ENCODE measurements around the gene GRIN2A. TPM values are rescaled to one million over a fixed set of nuclear protein-coding genes. Genes with fewer than 3 reads are reported as not detected.

GRIN2A gene
- total RNA-seq, 4 donors from 2014 or later, result 0.13 to 1.2 (median 0.30) TPM

DNA sequence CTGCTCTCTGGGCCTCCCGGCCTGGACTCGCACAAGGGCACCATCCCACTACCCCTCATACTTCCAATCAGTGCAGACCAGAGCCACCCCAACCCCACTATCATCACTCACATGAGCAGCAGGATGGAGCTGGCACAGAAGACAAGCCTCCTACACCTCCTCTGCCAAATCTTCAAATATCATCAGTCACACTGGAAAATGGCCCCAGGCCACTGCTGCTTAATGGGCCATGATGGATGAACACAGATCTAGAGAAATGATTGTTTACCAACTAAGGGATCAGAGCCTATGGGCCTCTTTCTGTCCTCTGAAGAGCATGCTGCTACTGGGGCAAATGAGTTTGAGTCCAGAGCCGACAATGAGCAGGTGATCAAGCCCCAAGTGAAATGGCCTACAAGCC, 165.5 kb downstream of the GRIN2A start:
- TF ChIP-seq, protein P1, sequence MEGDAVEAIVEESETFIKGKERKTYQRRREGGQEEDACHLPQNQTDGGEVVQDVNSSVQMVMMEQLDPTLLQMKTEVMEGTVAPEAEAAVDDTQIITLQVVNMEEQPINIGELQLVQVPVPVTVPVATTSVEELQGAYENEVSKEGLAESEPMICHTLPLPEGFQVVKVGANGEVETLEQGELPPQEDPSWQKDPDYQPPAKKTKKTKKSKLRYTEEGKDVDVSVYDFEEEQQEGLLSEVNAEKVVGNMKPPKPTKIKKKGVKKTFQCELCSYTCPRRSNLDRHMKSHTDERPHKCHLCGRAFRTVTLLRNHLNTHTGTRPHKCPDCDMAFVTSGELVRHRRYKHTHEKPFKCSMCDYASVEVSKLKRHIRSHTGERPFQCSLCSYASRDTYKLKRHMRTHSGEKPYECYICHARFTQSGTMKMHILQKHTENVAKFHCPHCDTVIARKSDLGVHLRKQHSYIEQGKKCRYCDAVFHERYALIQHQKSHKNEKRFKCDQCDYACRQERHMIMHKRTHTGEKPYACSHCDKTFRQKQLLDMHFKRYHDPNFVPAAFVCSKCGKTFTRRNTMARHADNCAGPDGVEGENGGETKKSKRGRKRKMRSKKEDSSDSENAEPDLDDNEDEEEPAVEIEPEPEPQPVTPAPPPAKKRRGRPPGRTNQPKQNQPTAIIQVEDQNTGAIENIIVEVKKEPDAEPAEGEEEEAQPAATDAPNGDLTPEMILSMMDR (IDR thresholded peaks at IDR 0.05), result no peak
- ATAC-seq (ENCODE audit: low FRiP score), result no peak
- DNase-seq (ENCODE audit: low spot score), result no peak

DNA sequence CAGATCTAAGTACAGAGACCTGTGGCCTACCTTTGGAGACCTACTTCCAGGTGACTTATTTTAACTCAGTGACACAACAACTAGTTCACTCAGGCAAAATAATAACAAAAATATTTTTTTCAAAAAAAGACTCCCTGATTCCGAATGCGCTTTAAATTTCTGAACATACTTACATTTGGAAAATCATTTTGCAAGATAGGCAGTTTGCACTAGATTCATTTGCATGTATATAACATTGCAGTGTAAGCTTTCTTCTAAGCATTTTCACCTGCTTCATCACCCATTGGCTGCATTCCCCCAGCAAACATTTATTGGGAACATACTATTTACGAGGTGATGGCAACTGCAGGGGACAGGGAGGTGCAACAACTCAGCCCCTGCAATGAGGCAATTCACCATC, 166.8 kb downstream of the GRIN2A start:
- no peak for ATAC-seq (ENCODE audit: low FRiP score)
- TF ChIP-seq, protein P1 (IDR thresholded peaks at IDR 0.05), result no peak
- no peak for DNase-seq (ENCODE audit: low spot score)

DNA sequence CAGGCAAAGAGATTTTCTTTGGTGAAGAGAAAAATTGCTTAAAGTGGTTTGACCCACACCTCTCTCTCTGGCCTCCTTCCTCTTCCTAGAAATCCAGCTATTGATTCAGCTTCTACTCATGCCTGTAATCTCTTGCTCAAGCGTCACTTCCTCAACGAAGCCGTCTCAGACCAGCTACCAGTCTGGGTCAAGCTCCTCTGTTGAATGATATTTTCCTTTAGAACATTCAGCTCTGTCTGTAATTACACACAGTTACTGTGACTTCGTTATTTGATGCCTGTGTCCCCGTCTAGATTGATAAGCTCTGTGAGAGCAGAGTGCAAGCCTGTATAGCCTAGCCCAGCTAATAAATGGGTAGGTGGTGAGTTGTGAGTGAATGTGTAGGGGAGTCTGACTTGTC, 168.5 kb downstream of the GRIN2A start:
- DNase-seq (ENCODE audit: low spot score) (no peak), ATAC-seq (ENCODE audit: low FRiP score) (no peak)
- TF ChIP-seq, protein P1 (IDR thresholded peaks at IDR 0.05), result no peak

- TF ChIP-seq, protein P1 (IDR thresholded peaks at IDR 0.05), result no peak
- DNase-seq (ENCODE audit: low spot score) (no peak), ATAC-seq (ENCODE audit: low FRiP score) (no peak)
These were observed 168.9 kb downstream of the GRIN2A start for GRCh38 chr16:10013364-10013763.

DNA sequence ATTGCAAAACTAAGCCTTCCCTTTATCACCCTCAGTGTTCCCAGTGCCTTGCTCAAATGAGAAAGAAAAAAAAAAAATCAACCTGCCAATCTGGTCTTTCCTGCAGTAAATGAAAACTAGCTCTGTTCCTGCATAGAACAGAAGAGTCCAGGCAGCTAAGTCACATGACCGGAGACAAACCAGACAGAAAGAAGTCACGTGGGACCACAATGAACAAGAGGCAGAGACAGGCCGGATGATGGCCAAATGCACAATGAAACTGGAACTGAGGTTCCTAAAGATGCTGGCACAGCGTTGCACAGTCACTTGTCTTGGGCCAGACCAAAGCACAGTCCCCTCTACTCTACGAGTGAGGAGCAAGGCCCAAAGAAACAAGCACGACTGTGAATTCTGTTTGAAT, 172.5 kb downstream of the GRIN2A start:
- no peak for ATAC-seq (ENCODE audit: low FRiP score)

GRCh38 chr16:10003486-10003885, 178.7 kb downstream of the GRIN2A start:
- TF ChIP-seq, protein P1 (IDR thresholded peaks at IDR 0.05), result no peak
- ATAC-seq (ENCODE audit: low FRiP score) (peak; percentile 73), DNase-seq (ENCODE audit: low spot score) (no peak)

More for the DNA sequence above, 172.5 kb downstream of the GRIN2A start:
- DNase-seq (ENCODE audit: low spot score), result no peak
- TF ChIP-seq, protein P1 (IDR thresholded peaks at IDR 0.05), result no peak

- TF ChIP-seq, protein P1 (IDR thresholded peaks at IDR 0.05), result no peak
- ATAC-seq (ENCODE audit: low FRiP score) (no peak), DNase-seq (ENCODE audit: low spot score) (no peak)
These were observed 180.9 kb downstream of the GRIN2A start for GRCh38 chr16:10001258-10001775.

Data from omental fat pad (tissue), 4 donors.